GM18873 (cell line): ENCODE data around the gene ATXN8OS.
"Not testable (repeated sequence)": the region's sequence is repeated elsewhere in the genome, so short reads cannot be mapped to it uniquely, and the experiment has no call there.

Source experiments
- ATAC-seq: cut with Tn5 transposase; IDR thresholded peaks from one replicate; pipeline ENCODE4 v1.9.1; 2021; ENCODE audit warnings: mild to moderate bottlenecking, moderate library complexity, moderate number of reproducible peaks; ENCODE audit not compliant: unreplicated experiment, low FRiP score

ATXN8OS gene

GRCh38 chr13:70107498-70108281 is at the start of gene ATXN8OS:
Gene ATXN8OS, plus strand, starts transcription at chr13:70107826.
- ATAC-seq, result no peak

GRCh38 chr13:70080012-70080411 is 27.6 kb upstream of the ATXN8OS start:
- ATAC-seq, result no peak

GRCh38 chr13:70087247-70087646 is 20.4 kb upstream of the ATXN8OS start:
- ATAC-seq, result no peak

- ATAC-seq, result no peak
These were observed 18.7 kb upstream of the ATXN8OS start for GRCh38 chr13:70088926-70089325.

- ATAC-seq, result peak; percentile 77
These were observed 17.4 kb upstream of the ATXN8OS start for GRCh38 chr13:70090036-70090723.

GRCh38 chr13:70098669-70099068 is 9.0 kb upstream of the ATXN8OS start:
- no peak for ATAC-seq

- ATAC-seq, result no peak
These were observed 3.1 kb upstream of the ATXN8OS start for GRCh38 chr13:70104481-70104880.

- ATAC-seq, result no peak
These were observed 515 bp upstream of the ATXN8OS start for GRCh38 chr13:70107125-70107497.

GRCh38 chr13:70108356-70109105 is 905 bp downstream of the ATXN8OS start, which contains the start of gene KLHL1:
Gene KLHL1, minus strand, starts transcription at chr13:70108452. Its CDS starts 753 bp downstream, at chr13:70107699.
- ATAC-seq, result no peak

- no peak for ATAC-seq
These were observed 9.8 kb downstream of the ATXN8OS start for GRCh38 chr13:70117338-70117905.

GRCh38 chr13:70125693-70126092 is 18.1 kb downstream of the ATXN8OS start:
- ATAC-seq, result no peak

GRCh38 chr13:70128098-70128497 is 20.5 kb downstream of the ATXN8OS start:
- ATAC-seq, result no peak

- ATAC-seq, result not testable (repeated sequence)
These were observed 35.0 kb downstream of the ATXN8OS start for GRCh38 chr13:70142658-70143057.

- ATAC-seq, result no peak
These were observed 54.5 kb downstream of the ATXN8OS start for GRCh38 chr13:70162141-70162540.

GRCh38 chr13:70170689-70171088 is 63.1 kb downstream of the ATXN8OS start:
- ATAC-seq, result no peak

- ATAC-seq, result no peak
These were observed 63.5 kb downstream of the ATXN8OS start for GRCh38 chr13:70171151-70171550.

- no peak for ATAC-seq
These were observed 65.4 kb downstream of the ATXN8OS start for GRCh38 chr13:70172946-70173597.

- ATAC-seq, result no peak
These were observed 66.0 kb downstream of the ATXN8OS start for GRCh38 chr13:70173598-70173959.

GRCh38 chr13:70178346-70178745 is 70.7 kb downstream of the ATXN8OS start:
- ATAC-seq, result no peak
